ENCODE measurements around the gene SYN1. TPM values are rescaled to one million over a fixed set of nuclear protein-coding genes. Genes with fewer than 3 reads are reported as not detected.

The SYN1 gene
- total and polyA plus RNA-seq, 8 donors = 1.0 to 7.2 (median 5.4) TPM

GRCh38 chrX:47634871-47635575 is 15.4 kb upstream of the SYN1 start:
- peaks cover 0 to 29% of the 10 kb centered on the region in 2 donors for H3K4me1 ChIP-seq
- H3K36me3 ChIP-seq = peaks cover 0 to 31% of the 10 kb centered on the region in 2 donors
- no peaks in the 10 kb centered on the region for H3K9me3 ChIP-seq
- no peak for ATAC-seq
- H3K27ac ChIP-seq = peak overlapping the region in 1 of 2 donors; percentile 33
- no peak for TF ChIP-seq CTCF (IDR thresholded peaks at IDR 0.05)
- intact Hi-C loops (cut with DNase I) = no loop called here
- H3K4me3 ChIP-seq = no peak overlapping the region
- no peak for DNase-seq
- no peaks in the 10 kb centered on the region for H3K27me3 ChIP-seq

GRCh38 chrX:47633689-47634590 is 14.3 kb upstream of the SYN1 start:
- ATAC-seq = no peak
- TF ChIP-seq CTCF (IDR thresholded peaks at IDR 0.05) = no peak
- DNase-seq = no peak
- H3K27me3 ChIP-seq = no peaks in the 10 kb centered on the region
- H3K36me3 ChIP-seq = peaks cover 0 to 21% of the 10 kb centered on the region in 2 donors
- peak overlapping the region in 1 of 2 donors; percentile 33 for H3K27ac ChIP-seq
- H3K4me3 ChIP-seq = no peak overlapping the region
- intact Hi-C loops (cut with DNase I) = no loop called here
- no peaks in the 10 kb centered on the region for H3K9me3 ChIP-seq
- peaks cover 0 to 32% of the 10 kb centered on the region in 2 donors for H3K4me1 ChIP-seq

- ATAC-seq = no peak
- no peak overlapping the region for H3K4me3 ChIP-seq
- no peak for DNase-seq
- no peaks in the 10 kb centered on the region for H3K27me3 ChIP-seq
- peaks cover 0 to 33% of the 10 kb centered on the region in 2 donors for H3K4me1 ChIP-seq
- peak overlapping the region in 1 of 2 donors; percentile 33 for H3K27ac ChIP-seq
- H3K9me3 ChIP-seq = no peaks in the 10 kb centered on the region
- intact Hi-C loops (cut with DNase I) = no loop called here
- TF ChIP-seq CTCF (IDR thresholded peaks at IDR 0.05) = no peak
- H3K36me3 ChIP-seq = peaks cover 0 to 13% of the 10 kb centered on the region in 2 donors
Observed at GRCh38 chrX:47632666-47633065, 13.0 kb upstream of the SYN1 start.

GRCh38 chrX:47631676-47632075 is 12.0 kb upstream of the SYN1 start:
- intact Hi-C loops (cut with DNase I) = no loop called here
- TF ChIP-seq CTCF (IDR thresholded peaks at IDR 0.05) = no peak
- Histone ChIP-seq H3K9me3 (no peaks in the 10 kb centered on the region), H3K4me3 (no peak overlapping the region), H3K36me3 (peaks cover 0 to 8% of the 10 kb centered on the region in 2 donors), H3K27ac (no peak overlapping the region), H3K4me1 (peaks cover 0 to 33% of the 10 kb centered on the region in 2 donors), H3K27me3 (no peaks in the 10 kb centered on the region)
- DNase-seq (no peak), ATAC-seq (no peak)

All from left lung (tissue), 10 donors.